K562 (cell line): ENCODE data around the gene PLK5. TPM values are rescaled to one million over a fixed set of nuclear protein-coding genes. Genes with fewer than 3 reads are reported as not detected.

Experiments used
- HDAC1 ChIP-seq, 2 experiments: fragments of 450-650 bp; IDR thresholded peaks; 2 replicates each; pipeline ENCODE4 v1.6.1; 2016 to 2017; ENCODE audit warnings: inconsistent platforms in 1 of 2, mild to moderate bottlenecking in 1 of 2, moderate library complexity in 1 of 2
- HIVEP1 ChIP-seq: fragments of 250-450 bp; sonication (Bioruptor Pico); IDR thresholded peaks from 2 replicates; pipeline ENCODE4 v1.4.0; 2020; ENCODE audit warnings: mild to moderate bottlenecking
- KLF6 ChIP-seq: fragments of 250-450 bp; sonication (Bioruptor Pico); IDR thresholded peaks from 2 replicates; pipeline ENCODE4 v1.4.0; 2020; ENCODE audit warnings: mild to moderate bottlenecking, moderate library complexity, borderline replicate concordance
- MEF2D ChIP-seq: conservative IDR thresholded peaks from 2 replicates; pipeline ENCODE4 v1.6.1; 2016; ENCODE audit warnings: low read depth, missing genetic modification characterization, missing compliant biosample characterization
- NBN ChIP-seq: fragments of 450-650 bp; IDR thresholded peaks from 2 replicates; pipeline ENCODE4 v1.6.1; 2016; ENCODE audit warnings: low read depth, mild to moderate bottlenecking
- NFATC3 ChIP-seq: fragments of 450-650 bp; IDR thresholded peaks from 2 replicates; pipeline ENCODE4 v1.6.1; 2017; ENCODE audit warnings: mild to moderate bottlenecking
- RAD51 ChIP-seq: fragments of 450-650 bp; IDR thresholded peaks from 2 replicates; pipeline ENCODE4 v1.7.1; 2016; ENCODE audit warnings: low read depth, mild to moderate bottlenecking, borderline replicate concordance
- SP1 ChIP-seq: sonication (generic); formaldehyde crosslinking; IDR thresholded peaks from 2 replicates; pipeline ENCODE4 v1.8.1; 2022; ENCODE audit warnings: mild to moderate bottlenecking, missing genetic modification reagents
- TCF7L2 ChIP-seq: fragments of 150-350 bp; IDR thresholded peaks from 2 replicates; pipeline ENCODE4 v1.6.1; 2016; ENCODE audit warnings: low read depth, mild to moderate bottlenecking, low read length, moderate library complexity
- ZEB2 ChIP-seq: fragments of 450-650 bp; IDR thresholded peaks from 2 replicates; pipeline ENCODE4 v1.6.1; 2016
- ZNF830 ChIP-seq: fragments of 250-450 bp; sonication (Bioruptor Pico); IDR thresholded peaks from 2 replicates; pipeline ENCODE4 v1.5.0; 2021; ENCODE audit warnings: mild to moderate bottlenecking
- polyA plus RNA-seq, 8 experiments: library from polyadenylated mRNA; depleted of rRNA in 4 of 8; stranded (reverse) in 5 of 8; unstranded in 3 of 8; fragments of >200 nt; fragmentation: Nextera tagmentation in 2 of 8; fragmentation: Illumina TruSeq in 1 of 8; extraction: Ambion mirVana in 2 of 8; extraction: Trizol in 1 of 8; gene quantifications; 2 replicates each; pipeline versions ENCODE4 v1.2.1 to v1.2.3, GENCODE V29; 2011 to 2014; ENCODE audit warnings: inconsistent platforms in 1 of 8, missing spikeins in 1 of 8
- total RNA-seq, 7 experiments: library from RNA; depleted of rRNA in 6 of 7; stranded (reverse); fragments of >200 nt in 6 of 7; fragmentation: Illumina TruSeq in 2 of 7; extraction: Trizol in 2 of 7; gene quantifications; 2 replicates each; pipeline versions ENCODE4 v1.2.1 to v1.2.3, GENCODE V29; 2011 to 2021; ENCODE audit warnings: low replicate concordance in 1 of 7
- TF ChIP-seq, protein P1 (sequence below): IDR thresholded peaks from 3 replicates; pipeline ENCODE4 v1.6.1; 2011; ENCODE audit warnings: borderline replicate concordance, mild to moderate bottlenecking, moderate library complexity; ENCODE audit not compliant: insufficient read length; ENCODE audit errors: extremely low read depth
- TF ChIP-seq, protein P2 (sequence below): sonication (generic); formaldehyde crosslinking; IDR thresholded peaks from 2 replicates; pipeline ENCODE4 v1.5.0; 2020; ENCODE audit warnings: missing genetic modification reagents
- TF ChIP-seq, protein P3 (sequence below), 3 experiments: fragments of 200-800 bp in 1 of 3; fragments of 250-450 bp in 1 of 3; fragments of 450-650 bp in 1 of 3; sonication (Bioruptor Pico) in 1 of 3; sonication (Bioruptor generic) in 1 of 3; formaldehyde crosslinking in 1 of 3; IDR thresholded peaks; 2 replicates each; pipeline versions ENCODE4 v1.6.1 to v1.8.0; 2016 to 2022; ENCODE audit warnings: mild to moderate bottlenecking in 2 of 3, missing genetic modification characterization in 2 of 3, missing compliant biosample characterization in 1 of 3, moderate library complexity in 1 of 3
- TF ChIP-seq, protein P4 (sequence below): sonication (generic); formaldehyde crosslinking; IDR thresholded peaks from 2 replicates; pipeline ENCODE4 v1.8.1; 2023; ENCODE audit warnings: mild to moderate bottlenecking, missing genetic modification reagents, moderate library complexity

Gene PLK5
- total and polyA plus RNA-seq, 9 of the 15 experiments (the other 6 are each of a cell fraction or from before 2014, with no cell fraction given): 0.04 to 0.23 (median 0.11) TPM; not detected in 5

DNA sequence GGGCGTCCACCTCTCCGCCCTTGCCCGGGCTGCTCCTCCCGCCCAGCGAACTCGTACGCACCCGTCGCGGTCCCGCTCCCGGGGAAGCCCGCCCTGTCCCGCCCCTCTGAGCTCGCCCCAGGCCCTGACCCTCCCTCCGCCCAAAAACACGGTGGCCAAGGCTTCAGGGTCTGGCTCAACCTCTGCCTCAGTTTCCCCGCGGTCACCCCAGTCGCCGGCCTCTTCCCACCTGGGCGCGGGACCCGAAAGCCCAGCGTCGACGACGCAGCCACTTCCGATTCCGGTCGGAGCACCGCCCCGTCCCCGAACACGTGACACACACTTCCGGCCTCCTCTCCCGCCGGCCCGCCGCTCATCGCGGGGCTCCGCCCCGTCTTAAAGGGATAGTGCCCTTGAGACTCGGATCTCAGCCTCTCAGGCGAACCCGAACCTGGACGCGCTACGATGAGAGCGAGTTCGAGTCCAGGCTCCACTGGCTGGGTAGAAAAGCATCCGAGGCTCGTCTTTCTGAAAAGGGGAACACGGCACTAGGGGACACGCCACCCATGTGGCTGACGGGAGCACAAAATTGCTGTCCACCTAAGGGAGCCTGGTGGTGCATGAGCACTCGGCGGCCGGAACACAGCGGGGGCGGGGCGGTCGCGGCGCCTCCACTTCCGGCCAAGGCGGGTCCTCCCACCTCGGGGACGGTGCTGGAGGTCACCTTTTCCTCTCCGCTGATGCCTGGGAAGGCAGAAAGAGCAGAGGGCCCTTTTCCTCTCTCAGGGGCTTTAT is 44.8 kb upstream of the PLK5 start, which contains the start of gene C19orf25 (continued):
- TF ChIP-seq, protein P1, sequence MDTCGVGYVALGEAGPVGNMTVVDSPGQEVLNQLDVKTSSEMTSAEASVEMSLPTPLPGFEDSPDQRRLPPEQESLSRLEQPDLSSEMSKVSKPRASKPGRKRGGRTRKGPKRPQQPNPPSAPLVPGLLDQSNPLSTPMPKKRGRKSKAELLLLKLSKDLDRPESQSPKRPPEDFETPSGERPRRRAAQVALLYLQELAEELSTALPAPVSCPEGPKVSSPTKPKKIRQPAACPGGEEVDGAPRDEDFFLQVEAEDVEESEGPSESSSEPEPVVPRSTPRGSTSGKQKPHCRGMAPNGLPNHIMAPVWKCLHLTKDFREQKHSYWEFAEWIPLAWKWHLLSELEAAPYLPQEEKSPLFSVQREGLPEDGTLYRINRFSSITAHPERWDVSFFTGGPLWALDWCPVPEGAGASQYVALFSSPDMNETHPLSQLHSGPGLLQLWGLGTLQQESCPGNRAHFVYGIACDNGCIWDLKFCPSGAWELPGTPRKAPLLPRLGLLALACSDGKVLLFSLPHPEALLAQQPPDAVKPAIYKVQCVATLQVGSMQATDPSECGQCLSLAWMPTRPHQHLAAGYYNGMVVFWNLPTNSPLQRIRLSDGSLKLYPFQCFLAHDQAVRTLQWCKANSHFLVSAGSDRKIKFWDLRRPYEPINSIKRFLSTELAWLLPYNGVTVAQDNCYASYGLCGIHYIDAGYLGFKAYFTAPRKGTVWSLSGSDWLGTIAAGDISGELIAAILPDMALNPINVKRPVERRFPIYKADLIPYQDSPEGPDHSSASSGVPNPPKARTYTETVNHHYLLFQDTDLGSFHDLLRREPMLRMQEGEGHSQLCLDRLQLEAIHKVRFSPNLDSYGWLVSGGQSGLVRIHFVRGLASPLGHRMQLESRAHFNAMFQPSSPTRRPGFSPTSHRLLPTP: peak; percentile 88
- TF ChIP-seq TCF7L2: no peak
- peak; percentile 95 for TF ChIP-seq SP1 (CRISPR knock-in tag)
- TF ChIP-seq MEF2D (tag): no peak
- peak in 1 of 2 experiments; percentile 82; a peak in 2 of 4 replicates for TF ChIP-seq HDAC1 (IDR thresholded peaks at IDR 0.05)
- TF ChIP-seq RAD51: peak; percentile 98
- 0 out of 2 replicates have a peak, but pooled peaks have one; percentile 53 for TF ChIP-seq KLF6
- 0 out of 2 replicates have a peak, but pooled peaks have one; percentile 11 for TF ChIP-seq ZEB2
- TF ChIP-seq, protein P2, sequence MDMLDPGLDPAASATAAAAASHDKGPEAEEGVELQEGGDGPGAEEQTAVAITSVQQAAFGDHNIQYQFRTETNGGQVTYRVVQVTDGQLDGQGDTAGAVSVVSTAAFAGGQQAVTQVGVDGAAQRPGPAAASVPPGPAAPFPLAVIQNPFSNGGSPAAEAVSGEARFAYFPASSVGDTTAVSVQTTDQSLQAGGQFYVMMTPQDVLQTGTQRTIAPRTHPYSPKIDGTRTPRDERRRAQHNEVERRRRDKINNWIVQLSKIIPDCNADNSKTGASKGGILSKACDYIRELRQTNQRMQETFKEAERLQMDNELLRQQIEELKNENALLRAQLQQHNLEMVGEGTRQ: peak; percentile 96
- peak; percentile 81; the same call in 1 of the 2 replicates for TF ChIP-seq NBN
- TF ChIP-seq, protein P3, sequence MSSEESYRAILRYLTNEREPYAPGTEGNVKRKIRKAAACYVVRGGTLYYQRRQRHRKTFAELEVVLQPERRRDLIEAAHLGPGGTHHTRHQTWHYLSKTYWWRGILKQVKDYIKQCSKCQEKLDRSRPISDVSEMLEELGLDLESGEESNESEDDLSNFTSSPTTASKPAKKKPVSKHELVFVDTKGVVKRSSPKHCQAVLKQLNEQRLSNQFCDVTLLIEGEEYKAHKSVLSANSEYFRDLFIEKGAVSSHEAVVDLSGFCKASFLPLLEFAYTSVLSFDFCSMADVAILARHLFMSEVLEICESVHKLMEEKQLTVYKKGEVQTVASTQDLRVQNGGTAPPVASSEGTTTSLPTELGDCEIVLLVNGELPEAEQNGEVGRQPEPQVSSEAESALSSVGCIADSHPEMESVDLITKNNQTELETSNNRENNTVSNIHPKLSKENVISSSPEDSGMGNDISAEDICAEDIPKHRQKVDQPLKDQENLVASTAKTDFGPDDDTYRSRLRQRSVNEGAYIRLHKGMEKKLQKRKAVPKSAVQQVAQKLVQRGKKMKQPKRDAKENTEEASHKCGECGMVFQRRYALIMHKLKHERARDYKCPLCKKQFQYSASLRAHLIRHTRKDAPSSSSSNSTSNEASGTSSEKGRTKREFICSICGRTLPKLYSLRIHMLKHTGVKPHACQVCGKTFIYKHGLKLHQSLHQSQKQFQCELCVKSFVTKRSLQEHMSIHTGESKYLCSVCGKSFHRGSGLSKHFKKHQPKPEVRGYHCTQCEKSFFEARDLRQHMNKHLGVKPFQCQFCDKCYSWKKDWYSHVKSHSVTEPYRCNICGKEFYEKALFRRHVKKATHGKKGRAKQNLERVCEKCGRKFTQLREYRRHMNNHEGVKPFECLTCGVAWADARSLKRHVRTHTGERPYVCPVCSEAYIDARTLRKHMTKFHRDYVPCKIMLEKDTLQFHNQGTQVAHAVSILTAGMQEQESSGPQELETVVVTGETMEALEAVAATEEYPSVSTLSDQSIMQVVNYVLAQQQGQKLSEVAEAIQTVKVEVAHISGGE (CRISPR knock-in tag; IDR thresholded peaks at IDR 0.05): peak in 2 of 3 experiments; percentile 83 to 97; a peak in 4 of 6 replicates
- peak; percentile 88 for TF ChIP-seq NFATC3
- TF ChIP-seq HIVEP1 (CRISPR knock-in tag): no peak
- TF ChIP-seq ZNF830 (CRISPR knock-in tag): no peak
- TF ChIP-seq, protein P4, sequence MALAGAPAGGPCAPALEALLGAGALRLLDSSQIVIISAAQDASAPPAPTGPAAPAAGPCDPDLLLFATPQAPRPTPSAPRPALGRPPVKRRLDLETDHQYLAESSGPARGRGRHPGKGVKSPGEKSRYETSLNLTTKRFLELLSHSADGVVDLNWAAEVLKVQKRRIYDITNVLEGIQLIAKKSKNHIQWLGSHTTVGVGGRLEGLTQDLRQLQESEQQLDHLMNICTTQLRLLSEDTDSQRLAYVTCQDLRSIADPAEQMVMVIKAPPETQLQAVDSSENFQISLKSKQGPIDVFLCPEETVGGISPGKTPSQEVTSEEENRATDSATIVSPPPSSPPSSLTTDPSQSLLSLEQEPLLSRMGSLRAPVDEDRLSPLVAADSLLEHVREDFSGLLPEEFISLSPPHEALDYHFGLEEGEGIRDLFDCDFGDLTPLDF (CRISPR knock-in tag): peak; percentile 61; the same call in 1 of the 2 replicates
